Endothelial cell of umbilical vein (primary cell): ENCODE measurements around the gene CHMP4B. TPM values are rescaled to one million over a fixed set of nuclear protein-coding genes. Genes with fewer than 3 reads are reported as not detected.

Experiments used
- BruUV-seq: library from RNA; stranded (reverse); fragments of 400-500 nt; replicated peaks from 2 replicates; lab custom pipeline; 2021; lab: Mats Ljungman, UMichigan
- CTCF ChIA-PET: fragments of 300-600, 350-600 bp; sonication (Branson Sonifier 250); formaldehyde crosslinking; loops from one replicate; lab custom pipeline; 2021; ENCODE audit warnings: antibody characterized with exemption, inconsistent platforms; lab: Charles Lee
- POLR2A ChIA-PET: fragments of 300-600, 350-600 bp; sonication (Branson Sonifier 250); formaldehyde crosslinking; loops from one replicate; lab custom pipeline; 2021; ENCODE audit warnings: antibody characterized with exemption, inconsistent platforms; lab: Charles Lee
- DNase-seq: peaks from one replicate; pipeline ENCODE4 v3.0.0-alpha.2; 2011; ENCODE audit warnings: low read depth, low spot score
- FAIRE-seq: peaks from 2 replicates; lab custom pipeline; 2011; peaks lifted over from hg19 to GRCh38; lab: Jason Lieb, UNC
- H2AFZ ChIP-seq: 2 replicates; pipeline ENCODE4 v1.6.0; 2012; ENCODE audit warnings: low read depth, low read length, control low read depth, inconsistent platforms
- H3K27ac ChIP-seq: 2 replicates; pipeline ENCODE4 v1.5.1; 2011; ENCODE audit warnings: low read depth, mild to moderate bottlenecking, control low read depth, low read length, moderate library complexity; ENCODE audit not compliant: insufficient read depth
- H3K27me3 ChIP-seq, 2 experiments: 2 replicates each; pipeline versions ENCODE4 v1.6.0 to v1.6.1; 2011; ENCODE audit warnings: low read length in 2 of 2, mixed read lengths in 1 of 2; ENCODE audit not compliant: control insufficient read depth in 2 of 2, insufficient read depth in 2 of 2
- H3K36me3 ChIP-seq, 2 experiments: 2 replicates in 1 of 2; 3 replicates in 1 of 2; pipeline ENCODE4 v1.5.1; 2011; ENCODE audit warnings: low read length in 2 of 2, mild to moderate bottlenecking in 1 of 2, moderate library complexity in 1 of 2; ENCODE audit not compliant: control insufficient read depth in 2 of 2, insufficient read depth in 2 of 2; ENCODE audit errors: extremely low read depth in 1 of 2
- H3K4me1 ChIP-seq: 3 replicates; pipeline ENCODE4 v1.5.1; 2011; ENCODE audit warnings: mild to moderate bottlenecking, low read length; ENCODE audit not compliant: control insufficient read depth, insufficient read depth; ENCODE audit errors: extremely low read depth
- H3K4me2 ChIP-seq: 2 replicates; pipeline ENCODE4 v1.6.1; 2011; ENCODE audit warnings: low read length, control low read depth, mixed read lengths; ENCODE audit not compliant: insufficient read depth
- H3K4me3 ChIP-seq, 3 experiments: fragments of 200-600 bp in 1 of 3; sonication (generic), shearing (Covaris generic) in 1 of 3; replicated peaks in 1 of 3; 2 replicates each; pipeline ENCODE4 v1.5.1; 2011 to 2016; ENCODE audit warnings: control low read depth in 3 of 3, low read length in 3 of 3, mild to moderate bottlenecking in 2 of 3, inconsistent platforms in 1 of 3, low read depth in 1 of 3, moderate library complexity in 1 of 3; ENCODE audit not compliant: insufficient read depth in 1 of 3
- H3K79me2 ChIP-seq: 2 replicates; pipeline ENCODE4 v1.6.0; 2012; ENCODE audit warnings: low read length, inconsistent platforms; ENCODE audit not compliant: control insufficient read depth, insufficient read depth
- H3K9ac ChIP-seq: replicated peaks from 2 replicates; pipeline ENCODE3; 2011; ENCODE audit warnings: low read length, control low read depth; ENCODE audit not compliant: insufficient read depth; ENCODE audit errors: extremely low read depth
- H3K9me1 ChIP-seq: replicated peaks from 3 replicates; pipeline ENCODE4 v1.6.0; 2011; ENCODE audit warnings: mild to moderate bottlenecking, low read length; ENCODE audit not compliant: control insufficient read depth, insufficient read depth; ENCODE audit errors: extremely low read depth
- H3K9me3 ChIP-seq: replicated peaks from 2 replicates; pipeline ENCODE4 v1.5.1; 2012; ENCODE audit warnings: low read length, inconsistent platforms; ENCODE audit not compliant: control insufficient read depth, insufficient read depth
- H4K20me1 ChIP-seq: replicated peaks from 2 replicates; pipeline ENCODE3; 2011; ENCODE audit warnings: mild to moderate bottlenecking, low read length; ENCODE audit not compliant: control insufficient read depth, insufficient read depth; ENCODE audit errors: extremely low read depth
- CTCF ChIP-seq, 2 donors: IDR thresholded peaks; 1 replicate in 1 of 2; 2 replicates in 1 of 2; pipeline ENCODE4 v1.5.1; 2011; ENCODE audit warnings: low read length in 2 of 2, mild to moderate bottlenecking in 2 of 2, moderate library complexity in 2 of 2, control low read depth in 1 of 2, inconsistent platforms in 1 of 2, low read depth in 1 of 2; ENCODE audit not compliant: insufficient read depth in 1 of 2; ENCODE audit errors: extremely low read depth in 1 of 2
- EZH2 ChIP-seq: IDR thresholded peaks from 2 replicates; pipeline ENCODE4 v1.6.1; 2012; ENCODE audit warnings: borderline replicate concordance, low read depth, mild to moderate bottlenecking, moderate library complexity, low read length, inconsistent platforms; ENCODE audit not compliant: severe bottlenecking
- FOS ChIP-seq: IDR thresholded peaks from 2 replicates; pipeline ENCODE4 v1.6.1; 2011; ENCODE audit warnings: mild to moderate bottlenecking, low read length, moderate library complexity, borderline replicate concordance; ENCODE audit not compliant: insufficient read depth
- GATA2 ChIP-seq: IDR thresholded peaks from 2 replicates; pipeline ENCODE4 v1.7.0; 2011; ENCODE audit warnings: low read depth, mild to moderate bottlenecking, moderate library complexity, mixed read lengths, low read length; ENCODE audit not compliant: insufficient read length, insufficient read depth
- JUN ChIP-seq: IDR thresholded peaks from 2 replicates; pipeline ENCODE4 v1.6.1; 2011; ENCODE audit warnings: borderline replicate concordance, low read depth; ENCODE audit not compliant: insufficient read length, insufficient read depth
- MAX ChIP-seq: IDR thresholded peaks from 2 replicates; pipeline ENCODE4 v1.6.1; 2011; ENCODE audit not compliant: insufficient read depth, insufficient read length
- MYC ChIP-seq: IDR thresholded peaks from one replicate; pipeline ENCODE4 v1.6.1; 2011; ENCODE audit warnings: mild to moderate bottlenecking, low read depth, low read length
- POLR2A ChIP-seq: IDR thresholded peaks from 2 replicates; pipeline ENCODE4 v1.6.1; 2012; ENCODE audit warnings: low read depth, mild to moderate bottlenecking, control low read depth, low read length
- POLR2AphosphoS5 ChIP-seq: IDR thresholded peaks from 2 replicates; pipeline ENCODE4 v1.6.1; 2012; ENCODE audit warnings: low read depth, mild to moderate bottlenecking, control low read depth, low read length, moderate library complexity; ENCODE audit not compliant: insufficient read depth
- dilution Hi-C: fragments of 300-500 bp; cut with MboI; formaldehyde crosslinking; loops from one replicate; pipeline ENCODE4 v1.15.0; 2019; ENCODE audit warnings: low sequenced_read_pairs; ENCODE audit not compliant: extremely low pct_ligation_motif_present
- intact Hi-C: fragments of 100-400 bp; cut with micrococcal nuclease; formaldehyde crosslinking; loops from one replicate; pipeline ENCODE4 v1.10.0; 2022
- polyA plus RNA-seq, 4 experiments: library from polyadenylated mRNA; depleted of rRNA in 3 of 4; stranded (reverse) in 3 of 4; unstranded in 1 of 4; fragments of >200 nt; gene quantifications; 2 replicates each; pipeline versions ENCODE4 v1.2.1 to v1.2.3, GENCODE V29; 2011 to 2012; ENCODE audit warnings: missing spikeins in 1 of 4
- total RNA-seq: library from RNA; stranded (reverse); gene quantifications from 2 replicates; pipeline ENCODE4 v1.2.3, GENCODE V29; 2021

Gene CHMP4B
- total and polyA plus RNA-seq, 2 donors (not counting 3 experiments of a cell fraction or from before 2014, with no cell fraction given): 64.7 to 112 TPM

- POLR2A ChIA-PET: no interaction called here
- DNase-seq: no peak
- dilution Hi-C loops: no loop called here
Observed at GRCh38 chr20:33857722-33858563, 46.8 kb downstream of the CHMP4B start.

More at GRCh38 chr20:33857722-33858563, 46.8 kb downstream of the CHMP4B start:
- H3K9me1 ChIP-seq: no peaks in the 10 kb centered on the region
- peaks cover 4 to 25% of the 10 kb centered on the region in 2 experiments for H3K36me3 ChIP-seq
- no peak overlapping the region for H2AFZ ChIP-seq
- intact Hi-C loops: loop anchor here (5.0 kb wide), 2 partner anchors 126 to 134 kb away; partner anchors contain the start of genes RALY and ZNF341
- H3K79me2 ChIP-seq: no peaks in the 10 kb centered on the region
- BruUV-seq: no TSS peak
- peaks cover 29% of the 10 kb centered on the region for H3K4me1 ChIP-seq
- no peak overlapping the region for H3K9ac ChIP-seq
- no peaks in the 10 kb centered on the region for H4K20me1 ChIP-seq
- peak; percentile 35 for FAIRE-seq
- CTCF ChIA-PET: interaction anchor here (1.0 to 6.1 kb wide), 8 partner anchors 15 to 212 kb away, joined by 3 to 158 read pairs (median 4); no protein-coding TSS in a partner anchor
- no peaks in the 10 kb centered on the region for H3K27me3 ChIP-seq
- H3K9me3 ChIP-seq: no peaks in the 10 kb centered on the region
- H3K4me3 ChIP-seq: no peak overlapping the region
- no peak overlapping the region for H3K4me2 ChIP-seq
- H3K27ac ChIP-seq: peak overlapping the region; percentile 65
- TF ChIP-seq MYC: no peak
- TF ChIP-seq GATA2: no peak
- TF ChIP-seq POLR2A: no peak
- TF ChIP-seq EZH2: no peak
- no peak for TF ChIP-seq MAX
- no peak for TF ChIP-seq POLR2AphosphoS5
- TF ChIP-seq CTCF (IDR thresholded peaks at IDR 0.05; ENCODE audit: extremely low read depth in 1 of 2, insufficient read depth in 1 of 2, low read depth in 1 of 2, low read length in 2 of 2): no peak
- TF ChIP-seq JUN: no peak
- TF ChIP-seq FOS: no peak
